WTC11 (cell line): ENCODE results near the gene GRK3. TPM values are rescaled to one million over a fixed set of nuclear protein-coding genes. Genes with fewer than 3 reads are reported as not detected.

Experiments
- ATAC-seq: fragments of 200-7000 bp; cut with Tn5 transposase; 2 replicates; pipeline ENCODE4 v1.10.0; 2021; ENCODE audit warnings: mild to moderate bottlenecking, moderate library complexity
- CTCF ChIA-PET: fragments of 300-600 bp; sonication (Branson Sonifier 250); formaldehyde crosslinking; loops from one replicate; lab custom pipeline; 2021; ENCODE audit warnings: antibody characterized with exemption; lab: Charles Lee
- POLR2A ChIA-PET: fragments of 350-600 bp; sonication (Branson Sonifier 250); formaldehyde crosslinking; loops from one replicate; lab custom pipeline; 2021; ENCODE audit warnings: antibody characterized with exemption; lab: Charles Lee
- DNase-seq: peaks from one replicate; pipeline ENCODE4 v3.0.0; 2021; ENCODE audit warnings: low spot score
- H3K27ac Mint-ChIP-seq: 2 replicates; pipeline ENCODE4 v1.8.0; 2021; ENCODE audit warnings: mixed read lengths
- H3K27me3 Mint-ChIP-seq: 2 replicates; pipeline ENCODE4 v1.8.0; 2021; ENCODE audit warnings: low read depth, mild to moderate bottlenecking, moderate library complexity, mixed read lengths
- H3K36me3 Mint-ChIP-seq: 2 replicates; pipeline ENCODE4 v1.8.0; 2021; ENCODE audit warnings: mixed read lengths
- H3K4me1 Mint-ChIP-seq: 2 replicates; pipeline ENCODE4 v1.8.0; 2022; ENCODE audit warnings: mixed read lengths
- H3K4me3 Mint-ChIP-seq: 2 replicates; pipeline ENCODE4 v1.8.0; 2021; ENCODE audit warnings: mild to moderate bottlenecking, moderate library complexity, mixed read lengths
- H3K9me3 Mint-ChIP-seq: 2 replicates; pipeline ENCODE4 v1.8.0; 2021; ENCODE audit warnings: mixed read lengths
- CREM ChIP-seq: sonication (generic); formaldehyde crosslinking; IDR thresholded peaks from 2 replicates; pipeline ENCODE4 v1.8.1; 2022; ENCODE audit warnings: mild to moderate bottlenecking, missing genetic modification reagents, moderate library complexity
- FOXP1 ChIP-seq: sonication (generic); formaldehyde crosslinking; IDR thresholded peaks from 2 replicates; pipeline ENCODE4 v1.8.0; 2022; ENCODE audit warnings: missing genetic modification reagents, mild to moderate bottlenecking, moderate library complexity, borderline replicate concordance
- HMGA2 ChIP-seq: fragments of 250-450 bp; sonication (Bioruptor Pico); IDR thresholded peaks from 2 replicates; pipeline ENCODE4 v1.4.0; 2021; ENCODE audit warnings: mild to moderate bottlenecking, moderate library complexity
- KAT7 ChIP-seq: sonication (generic); formaldehyde crosslinking; IDR thresholded peaks from 2 replicates; pipeline ENCODE4 v1.8.1; 2023; ENCODE audit warnings: missing genetic modification reagents, mild to moderate bottlenecking, borderline replicate concordance
- NR3C1 ChIP-seq: sonication (generic); formaldehyde crosslinking; conservative IDR thresholded peaks from 2 replicates; pipeline ENCODE4 v1.8.1; 2023; ENCODE audit warnings: low read depth, mild to moderate bottlenecking, missing genetic modification reagents
- PRRX2 ChIP-seq: fragments of 250-450 bp; sonication (Bioruptor Pico); IDR thresholded peaks from 2 replicates; pipeline ENCODE4 v1.8.0; 2021; ENCODE audit warnings: mild to moderate bottlenecking
- RORB ChIP-seq: fragments of 250-450 bp; sonication (Bioruptor Pico); IDR thresholded peaks from 2 replicates; pipeline ENCODE4 v1.9.0; 2021; ENCODE audit warnings: mild to moderate bottlenecking
- SOX15 ChIP-seq: fragments of 250-450 bp; sonication (Bioruptor Pico); IDR thresholded peaks from 2 replicates; pipeline ENCODE4 v1.9.0; 2021; ENCODE audit warnings: mild to moderate bottlenecking
- ZNF121 ChIP-seq: sonication (generic); formaldehyde crosslinking; IDR thresholded peaks from 2 replicates; pipeline ENCODE4 v1.8.0; 2023; ENCODE audit warnings: missing genetic modification reagents
- ZNF423 ChIP-seq: fragments of 250-450 bp; sonication (Bioruptor Pico); IDR thresholded peaks from 2 replicates; pipeline ENCODE4 v2.1.2; 2022; ENCODE audit warnings: mild to moderate bottlenecking, moderate library complexity
- ZNF671 ChIP-seq: fragments of 250-450 bp; sonication (Bioruptor Pico); IDR thresholded peaks from 2 replicates; pipeline ENCODE4 v1.8.0; 2021; ENCODE audit warnings: mild to moderate bottlenecking
- total RNA-seq: library from RNA; stranded (reverse); gene quantifications from 3 replicates; pipeline ENCODE4 v1.2.3, GENCODE V29; 2021
- TF ChIP-seq, protein P1 (sequence below): sonication (generic); formaldehyde crosslinking; IDR thresholded peaks from 2 replicates; pipeline ENCODE4 v1.8.1; 2023; ENCODE audit warnings: mild to moderate bottlenecking, missing genetic modification reagents
- TF ChIP-seq, protein P2 (sequence below): sonication (generic); formaldehyde crosslinking; IDR thresholded peaks from 2 replicates; pipeline ENCODE4 v1.8.1; 2023; ENCODE audit warnings: mild to moderate bottlenecking, moderate library complexity, missing genetic modification reagents
- TF ChIP-seq, protein P3 (sequence below): sonication (generic); formaldehyde crosslinking; IDR thresholded peaks from 2 replicates; pipeline ENCODE4 v1.8.1; 2023; ENCODE audit warnings: mild to moderate bottlenecking, missing genetic modification reagents, moderate library complexity
- TF ChIP-seq, protein P4 (sequence below): fragments of 250-450 bp; sonication (Bioruptor Pico); conservative IDR thresholded peaks from 2 replicates; pipeline ENCODE4 v1.9.0; 2021; ENCODE audit warnings: mild to moderate bottlenecking
- TF ChIP-seq, protein P5 (sequence below): sonication (generic); formaldehyde crosslinking; IDR thresholded peaks from 2 replicates; pipeline ENCODE4 v1.8.0; 2022; ENCODE audit warnings: mild to moderate bottlenecking, missing genetic modification reagents
- TF ChIP-seq, protein P6 (sequence below): sonication (generic); formaldehyde crosslinking; IDR thresholded peaks from 2 replicates; pipeline ENCODE4 v1.8.0; 2022; ENCODE audit warnings: mild to moderate bottlenecking, missing genetic modification reagents
- TF ChIP-seq, protein P7 (sequence below): sonication (generic); formaldehyde crosslinking; IDR thresholded peaks from 2 replicates; pipeline ENCODE4 v1.8.1; 2023; ENCODE audit warnings: mild to moderate bottlenecking, missing genetic modification reagents, borderline replicate concordance
- TF ChIP-seq, protein P8 (sequence below): fragments of 250-450 bp; sonication (Bioruptor Pico); IDR thresholded peaks from 2 replicates; pipeline ENCODE4 v1.8.0; 2021; ENCODE audit warnings: mild to moderate bottlenecking

Gene GRK3
- total RNA-seq, 1 experiment from 2014 or later: 27.1 TPM

DNA sequence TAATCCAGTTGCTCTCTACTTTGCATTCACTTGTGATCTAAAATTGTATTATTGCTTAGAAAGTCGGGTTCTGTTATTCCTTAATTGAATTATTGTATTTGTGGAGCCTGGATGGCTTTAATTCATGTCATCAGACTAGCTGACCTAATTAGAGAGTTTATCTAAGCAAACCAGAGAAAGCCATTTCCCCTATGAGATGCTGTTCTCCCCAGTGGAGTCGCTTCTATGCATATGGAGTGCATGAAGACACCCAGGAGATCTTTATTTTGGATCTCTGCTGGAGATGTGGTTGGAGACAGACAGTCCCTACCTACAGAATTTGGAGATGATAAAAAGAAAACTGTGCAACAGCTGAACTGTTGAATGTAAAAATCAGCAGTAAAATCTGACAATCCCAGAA lies 132.3 kb downstream of the GRK3 start:
- CTCF ChIA-PET: interaction anchor here (0.8 to 1.4 kb wide), 2 partner anchors 153 to 494 kb away, joined by 3 to 6 read pairs; no protein-coding TSS in a partner anchor
- ATAC-seq (no peak), DNase-seq (no peak)
- Mint-ChIP-seq H3K27me3 (no peaks in the 10 kb centered on the region), H3K36me3 (peaks cover 11% of the 10 kb centered on the region; the same call in 1 of the 2 replicates), H3K27ac (no peak overlapping the region), H3K9me3 (no peaks in the 10 kb centered on the region), H3K4me1 (peaks cover 8% of the 10 kb centered on the region), H3K4me3 (no peak overlapping the region)
- POLR2A ChIA-PET: no interaction called here
- TF ChIP-seq RORB (no peak), PRRX2 (CRISPR knock-in tag) (no peak), CREM (no peak), HMGA2 (CRISPR knock-in tag) (no peak), SOX15 (CRISPR knock-in tag) (no peak), ZNF423 (CRISPR knock-in tag) (no peak), ZNF671 (CRISPR knock-in tag) (no peak), KAT7 (CRISPR knock-in tag) (no peak), NR3C1 (CRISPR knock-in tag) (no peak)
- TF ChIP-seq, protein P1, sequence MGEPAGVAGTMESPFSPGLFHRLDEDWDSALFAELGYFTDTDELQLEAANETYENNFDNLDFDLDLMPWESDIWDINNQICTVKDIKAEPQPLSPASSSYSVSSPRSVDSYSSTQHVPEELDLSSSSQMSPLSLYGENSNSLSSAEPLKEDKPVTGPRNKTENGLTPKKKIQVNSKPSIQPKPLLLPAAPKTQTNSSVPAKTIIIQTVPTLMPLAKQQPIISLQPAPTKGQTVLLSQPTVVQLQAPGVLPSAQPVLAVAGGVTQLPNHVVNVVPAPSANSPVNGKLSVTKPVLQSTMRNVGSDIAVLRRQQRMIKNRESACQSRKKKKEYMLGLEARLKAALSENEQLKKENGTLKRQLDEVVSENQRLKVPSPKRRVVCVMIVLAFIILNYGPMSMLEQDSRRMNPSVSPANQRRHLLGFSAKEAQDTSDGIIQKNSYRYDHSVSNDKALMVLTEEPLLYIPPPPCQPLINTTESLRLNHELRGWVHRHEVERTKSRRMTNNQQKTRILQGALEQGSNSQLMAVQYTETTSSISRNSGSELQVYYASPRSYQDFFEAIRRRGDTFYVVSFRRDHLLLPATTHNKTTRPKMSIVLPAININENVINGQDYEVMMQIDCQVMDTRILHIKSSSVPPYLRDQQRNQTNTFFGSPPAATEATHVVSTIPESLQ (CRISPR knock-in tag): no peak
- TF ChIP-seq, protein P2, sequence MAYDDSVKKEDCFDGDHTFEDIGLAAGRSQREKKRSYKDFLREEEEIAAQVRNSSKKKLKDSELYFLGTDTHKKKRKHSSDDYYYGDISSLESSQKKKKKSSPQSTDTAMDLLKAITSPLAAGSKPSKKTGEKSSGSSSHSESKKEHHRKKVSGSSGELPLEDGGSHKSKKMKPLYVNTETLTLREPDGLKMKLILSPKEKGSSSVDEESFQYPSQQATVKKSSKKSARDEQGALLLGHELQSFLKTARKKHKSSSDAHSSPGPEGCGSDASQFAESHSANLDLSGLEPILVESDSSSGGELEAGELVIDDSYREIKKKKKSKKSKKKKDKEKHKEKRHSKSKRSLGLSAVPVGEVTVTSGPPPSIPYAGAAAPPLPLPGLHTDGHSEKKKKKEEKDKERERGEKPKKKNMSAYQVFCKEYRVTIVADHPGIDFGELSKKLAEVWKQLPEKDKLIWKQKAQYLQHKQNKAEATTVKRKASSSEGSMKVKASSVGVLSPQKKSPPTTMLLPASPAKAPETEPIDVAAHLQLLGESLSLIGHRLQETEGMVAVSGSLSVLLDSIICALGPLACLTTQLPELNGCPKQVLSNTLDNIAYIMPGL (CRISPR knock-in tag): no peak
- TF ChIP-seq, protein P3, sequence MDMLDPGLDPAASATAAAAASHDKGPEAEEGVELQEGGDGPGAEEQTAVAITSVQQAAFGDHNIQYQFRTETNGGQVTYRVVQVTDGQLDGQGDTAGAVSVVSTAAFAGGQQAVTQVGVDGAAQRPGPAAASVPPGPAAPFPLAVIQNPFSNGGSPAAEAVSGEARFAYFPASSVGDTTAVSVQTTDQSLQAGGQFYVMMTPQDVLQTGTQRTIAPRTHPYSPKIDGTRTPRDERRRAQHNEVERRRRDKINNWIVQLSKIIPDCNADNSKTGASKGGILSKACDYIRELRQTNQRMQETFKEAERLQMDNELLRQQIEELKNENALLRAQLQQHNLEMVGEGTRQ: no peak
- TF ChIP-seq, protein P4, sequence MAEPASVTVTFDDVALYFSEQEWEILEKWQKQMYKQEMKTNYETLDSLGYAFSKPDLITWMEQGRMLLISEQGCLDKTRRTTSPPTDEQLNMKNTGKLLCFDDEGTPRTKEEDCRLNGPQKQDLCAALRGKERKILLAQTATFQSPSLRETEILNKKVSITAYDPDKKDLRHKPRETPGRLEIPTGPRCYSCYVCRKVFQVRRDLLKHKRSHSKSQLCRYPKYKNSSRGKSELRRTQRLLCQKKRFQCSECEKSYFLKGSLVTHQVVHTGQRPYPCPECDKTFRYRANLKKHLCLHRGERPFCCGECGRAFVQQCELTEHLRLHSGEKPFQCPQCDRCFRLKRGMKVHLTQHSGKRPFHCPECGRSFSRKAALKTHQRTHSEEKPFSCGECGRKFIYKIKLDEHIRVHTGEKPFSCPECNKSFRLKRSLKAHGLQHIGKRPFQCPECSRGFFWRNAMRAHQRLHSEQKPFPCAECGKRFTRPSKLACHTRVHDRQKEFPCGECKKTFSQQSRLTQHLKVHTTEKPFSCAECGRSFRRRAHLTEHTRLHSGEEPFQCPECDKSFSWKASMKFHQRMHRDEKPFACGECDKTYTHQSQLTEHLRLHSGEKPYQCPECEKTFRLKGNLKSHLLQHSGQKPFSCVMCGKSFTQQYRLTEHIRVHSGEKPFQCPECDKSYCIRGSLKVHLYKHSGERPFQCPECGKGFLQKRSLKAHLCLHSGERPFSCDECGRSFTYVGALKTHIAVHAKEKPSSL (CRISPR knock-in tag): no peak
- TF ChIP-seq, protein P5, sequence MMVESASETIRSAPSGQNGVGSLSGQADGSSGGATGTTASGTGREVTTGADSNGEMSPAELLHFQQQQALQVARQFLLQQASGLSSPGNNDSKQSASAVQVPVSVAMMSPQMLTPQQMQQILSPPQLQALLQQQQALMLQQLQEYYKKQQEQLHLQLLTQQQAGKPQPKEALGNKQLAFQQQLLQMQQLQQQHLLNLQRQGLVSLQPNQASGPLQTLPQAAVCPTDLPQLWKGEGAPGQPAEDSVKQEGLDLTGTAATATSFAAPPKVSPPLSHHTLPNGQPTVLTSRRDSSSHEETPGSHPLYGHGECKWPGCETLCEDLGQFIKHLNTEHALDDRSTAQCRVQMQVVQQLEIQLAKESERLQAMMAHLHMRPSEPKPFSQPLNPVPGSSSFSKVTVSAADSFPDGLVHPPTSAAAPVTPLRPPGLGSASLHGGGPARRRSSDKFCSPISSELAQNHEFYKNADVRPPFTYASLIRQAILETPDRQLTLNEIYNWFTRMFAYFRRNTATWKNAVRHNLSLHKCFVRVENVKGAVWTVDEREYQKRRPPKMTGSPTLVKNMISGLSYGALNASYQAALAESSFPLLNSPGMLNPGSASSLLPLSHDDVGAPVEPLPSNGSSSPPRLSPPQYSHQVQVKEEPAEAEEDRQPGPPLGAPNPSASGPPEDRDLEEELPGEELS: no peak
- TF ChIP-seq, protein P6, sequence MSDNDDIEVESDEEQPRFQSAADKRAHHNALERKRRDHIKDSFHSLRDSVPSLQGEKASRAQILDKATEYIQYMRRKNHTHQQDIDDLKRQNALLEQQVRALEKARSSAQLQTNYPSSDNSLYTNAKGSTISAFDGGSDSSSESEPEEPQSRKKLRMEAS (CRISPR knock-in tag): no peak

DNA sequence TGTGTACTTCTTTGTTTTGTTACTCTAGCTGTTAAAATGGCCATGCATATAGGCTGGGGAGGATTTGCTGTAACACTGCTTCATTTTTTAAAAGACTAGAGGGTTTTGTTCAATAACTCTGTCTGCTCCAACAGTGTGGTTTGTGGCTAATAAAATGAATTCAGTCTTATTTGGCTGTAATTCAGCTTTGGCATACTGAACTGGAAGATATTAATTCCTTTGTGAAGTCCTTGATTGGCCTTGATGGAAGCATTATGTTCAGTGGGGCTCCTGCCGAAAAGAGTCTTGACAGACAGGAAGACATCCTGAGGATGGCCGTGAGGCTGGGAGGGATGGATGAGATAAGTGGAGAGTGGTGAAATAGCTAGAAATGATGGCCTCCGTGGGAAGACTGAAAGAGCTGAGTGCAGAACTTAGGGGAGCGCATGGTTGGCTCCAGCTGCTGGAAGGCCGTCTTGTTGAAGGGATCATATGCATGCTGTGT lies 132.7 kb downstream of the GRK3 start:
- ATAC-seq: no peak
- no peak for DNase-seq
- Mint-ChIP-seq H3K27me3 (no peaks in the 10 kb centered on the region), H3K36me3 (peaks cover 11% of the 10 kb centered on the region; the same call in 1 of the 2 replicates), H3K9me3 (no peaks in the 10 kb centered on the region), H3K4me1 (peaks cover 8% of the 10 kb centered on the region), H3K4me3 (no peak overlapping the region), H3K27ac (peak overlapping the region; percentile 6; the same call in 1 of the 2 replicates)
- CTCF ChIA-PET: interaction anchor here (0.8 to 1.4 kb wide), 2 partner anchors 153 to 495 kb away, joined by 3 to 6 read pairs; no protein-coding TSS in a partner anchor
- POLR2A ChIA-PET: no interaction called here
- TF ChIP-seq, protein P7, sequence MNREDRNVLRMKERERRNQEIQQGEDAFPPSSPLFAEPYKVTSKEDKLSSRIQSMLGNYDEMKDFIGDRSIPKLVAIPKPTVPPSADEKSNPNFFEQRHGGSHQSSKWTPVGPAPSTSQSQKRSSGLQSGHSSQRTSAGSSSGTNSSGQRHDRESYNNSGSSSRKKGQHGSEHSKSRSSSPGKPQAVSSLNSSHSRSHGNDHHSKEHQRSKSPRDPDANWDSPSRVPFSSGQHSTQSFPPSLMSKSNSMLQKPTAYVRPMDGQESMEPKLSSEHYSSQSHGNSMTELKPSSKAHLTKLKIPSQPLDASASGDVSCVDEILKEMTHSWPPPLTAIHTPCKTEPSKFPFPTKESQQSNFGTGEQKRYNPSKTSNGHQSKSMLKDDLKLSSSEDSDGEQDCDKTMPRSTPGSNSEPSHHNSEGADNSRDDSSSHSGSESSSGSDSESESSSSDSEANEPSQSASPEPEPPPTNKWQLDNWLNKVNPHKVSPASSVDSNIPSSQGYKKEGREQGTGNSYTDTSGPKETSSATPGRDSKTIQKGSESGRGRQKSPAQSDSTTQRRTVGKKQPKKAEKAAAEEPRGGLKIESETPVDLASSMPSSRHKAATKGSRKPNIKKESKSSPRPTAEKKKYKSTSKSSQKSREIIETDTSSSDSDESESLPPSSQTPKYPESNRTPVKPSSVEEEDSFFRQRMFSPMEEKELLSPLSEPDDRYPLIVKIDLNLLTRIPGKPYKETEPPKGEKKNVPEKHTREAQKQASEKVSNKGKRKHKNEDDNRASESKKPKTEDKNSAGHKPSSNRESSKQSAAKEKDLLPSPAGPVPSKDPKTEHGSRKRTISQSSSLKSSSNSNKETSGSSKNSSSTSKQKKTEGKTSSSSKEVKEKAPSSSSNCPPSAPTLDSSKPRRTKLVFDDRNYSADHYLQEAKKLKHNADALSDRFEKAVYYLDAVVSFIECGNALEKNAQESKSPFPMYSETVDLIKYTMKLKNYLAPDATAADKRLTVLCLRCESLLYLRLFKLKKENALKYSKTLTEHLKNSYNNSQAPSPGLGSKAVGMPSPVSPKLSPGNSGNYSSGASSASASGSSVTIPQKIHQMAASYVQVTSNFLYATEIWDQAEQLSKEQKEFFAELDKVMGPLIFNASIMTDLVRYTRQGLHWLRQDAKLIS (CRISPR knock-in tag): no peak
- no peak for TF ChIP-seq ZNF423 (CRISPR knock-in tag)
- no peak for TF ChIP-seq RORB
- TF ChIP-seq ZNF121 (CRISPR knock-in tag): no peak
- no peak for TF ChIP-seq FOXP1 (CRISPR knock-in tag)
- TF ChIP-seq, protein P8, sequence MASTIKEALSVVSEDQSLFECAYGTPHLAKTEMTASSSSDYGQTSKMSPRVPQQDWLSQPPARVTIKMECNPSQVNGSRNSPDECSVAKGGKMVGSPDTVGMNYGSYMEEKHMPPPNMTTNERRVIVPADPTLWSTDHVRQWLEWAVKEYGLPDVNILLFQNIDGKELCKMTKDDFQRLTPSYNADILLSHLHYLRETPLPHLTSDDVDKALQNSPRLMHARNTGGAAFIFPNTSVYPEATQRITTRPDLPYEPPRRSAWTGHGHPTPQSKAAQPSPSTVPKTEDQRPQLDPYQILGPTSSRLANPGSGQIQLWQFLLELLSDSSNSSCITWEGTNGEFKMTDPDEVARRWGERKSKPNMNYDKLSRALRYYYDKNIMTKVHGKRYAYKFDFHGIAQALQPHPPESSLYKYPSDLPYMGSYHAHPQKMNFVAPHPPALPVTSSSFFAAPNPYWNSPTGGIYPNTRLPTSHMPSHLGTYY (CRISPR knock-in tag): no peak
